HG03575 (cell line): Measurements from ENCODE around the gene SUMF1.

Source experiments
- ATAC-seq: cut with Tn5 transposase; IDR thresholded peaks from one replicate; pipeline ENCODE4 v1.9.1; 2021; ENCODE audit not compliant: unreplicated experiment, insufficient number of reproducible peaks, low FRiP score; ENCODE audit errors: extremely low read depth

Gene SUMF1

GRCh38 chr3:4323246-4324027 is 143.6 kb downstream of the SUMF1 start:
- no peak for ATAC-seq

GRCh38 chr3:4322635-4323034 is 144.4 kb downstream of the SUMF1 start:
- no peak for ATAC-seq

GRCh38 chr3:4321732-4322131 is 145.3 kb downstream of the SUMF1 start:
- ATAC-seq = no peak

GRCh38 chr3:4320096-4320911 is 146.8 kb downstream of the SUMF1 start:
- no peak for ATAC-seq

- no peak for ATAC-seq
Measured at GRCh38 chr3:4314688-4315087, 152.4 kb downstream of the SUMF1 start.

DNA sequence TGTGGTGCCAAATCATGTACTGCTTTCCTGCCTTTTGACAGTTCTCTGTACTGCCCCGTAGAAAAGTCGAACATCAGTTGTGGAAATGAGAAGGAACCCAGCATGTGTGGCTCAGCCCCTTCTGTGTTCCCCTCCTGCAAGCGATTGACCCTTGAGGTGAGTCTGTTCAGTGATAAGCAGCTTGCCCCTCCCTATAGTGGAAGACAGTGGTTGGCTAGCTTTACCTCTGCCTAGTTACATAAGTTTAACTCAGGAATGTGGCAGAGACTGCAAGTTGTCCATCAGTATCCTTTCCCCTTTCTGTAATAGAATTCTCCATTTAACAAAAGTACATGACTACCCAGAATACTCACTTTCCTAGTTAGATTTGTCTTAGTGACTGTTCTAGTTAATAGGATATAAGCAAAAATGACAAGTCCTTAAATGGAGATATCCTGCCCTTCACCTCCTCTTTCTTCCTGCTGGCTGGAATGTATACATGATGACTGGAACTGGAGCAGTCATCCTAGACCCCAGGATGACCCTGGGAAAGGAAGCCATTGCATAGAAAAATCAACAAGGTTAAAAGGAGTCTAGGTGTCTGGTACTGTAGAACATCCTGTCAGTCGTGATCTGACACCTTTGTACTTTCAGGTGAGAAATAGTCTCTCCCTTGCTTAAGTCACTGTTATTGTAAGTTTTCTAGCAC is 153.3 kb downstream of the SUMF1 start:
- no peak for ATAC-seq

- no peak for ATAC-seq
Measured at GRCh38 chr3:4311496-4311895, 155.6 kb downstream of the SUMF1 start.
